GM12891 (cell line): ENCODE results near the gene NINJ2.
"Not testable (repeated sequence)": the region's sequence is repeated elsewhere in the genome, so short reads cannot be mapped to it uniquely, and the experiment has no call there.

Experiments
- DNase-seq: peaks from one replicate; pipeline ENCODE4 v3.0.0; 2011; ENCODE audit warnings: low spot score; ENCODE audit not compliant: insufficient read length
- FAIRE-seq: peaks from 2 replicates; lab custom pipeline; 2011; peaks lifted over from hg19 to GRCh38; lab: Jason Lieb, UNC
- PAX5 ChIP-seq: IDR thresholded peaks from 2 replicates; pipeline ENCODE4 v1.6.1; 2011; ENCODE audit warnings: low read length, moderate library complexity, mild to moderate bottlenecking; ENCODE audit not compliant: insufficient read depth, severe bottlenecking
- POLR2A ChIP-seq: IDR thresholded peaks from 2 replicates; pipeline ENCODE4 v1.6.1; 2011; ENCODE audit warnings: low read depth, low read length, control low read depth
- POLR2AphosphoS5 ChIP-seq: IDR thresholded peaks from 2 replicates; pipeline ENCODE4 v1.6.1; 2011; ENCODE audit warnings: low read depth, low read length, control low read depth
- POU2F2 ChIP-seq: IDR thresholded peaks from 2 replicates; pipeline ENCODE4 v1.6.1; 2011; ENCODE audit warnings: low read depth, mild to moderate bottlenecking, control low read depth, low read length, moderate library complexity
- SPI1 ChIP-seq: IDR thresholded peaks from 2 replicates; pipeline ENCODE4 v1.6.1; 2011; ENCODE audit warnings: low read depth, low read length, control low read depth
- TAF1 ChIP-seq: IDR thresholded peaks from 2 replicates; pipeline ENCODE4 v1.6.1; 2011; ENCODE audit warnings: low read depth, low read length, control low read depth

The NINJ2 gene

GRCh38 chr12:580813-581212 is 82.4 kb downstream of the NINJ2 start:
- DNase-seq: no peak
- TF ChIP-seq PAX5 (no peak), TAF1 (no peak), POU2F2 (no peak), SPI1 (no peak), POLR2A (no peak), POLR2AphosphoS5 (no peak)
- FAIRE-seq: peak; percentile 75

- FAIRE-seq (no peak), DNase-seq (no peak)
- no peak for TF ChIP-seq PAX5
- TF ChIP-seq POLR2A: no peak
- no peak for TF ChIP-seq SPI1
These were observed 83.7 kb downstream of the NINJ2 start for GRCh38 chr12:579420-580110.

- FAIRE-seq: no peak
- TF ChIP-seq TAF1 (no peak), POU2F2 (no peak), POLR2AphosphoS5 (no peak), PAX5 (no peak)
- DNase-seq: no peak
These were observed 84.4 kb downstream of the NINJ2 start for GRCh38 chr12:578748-579419.

- DNase-seq, FAIRE-seq: not testable (repeated sequence)
These were observed 85.1 kb downstream of the NINJ2 start for GRCh38 chr12:577994-578747.

- FAIRE-seq: no peak
- no peak for DNase-seq
- TF ChIP-seq PAX5 (no peak), SPI1 (no peak), TAF1 (no peak), POLR2AphosphoS5 (no peak), POLR2A (no peak), POU2F2 (no peak)
These were observed 86.6 kb downstream of the NINJ2 start for GRCh38 chr12:576615-577110.

GRCh38 chr12:575948-576614 is 87.2 kb downstream of the NINJ2 start:
- TF ChIP-seq PAX5: peak; percentile 38
- TF ChIP-seq SPI1: no peak
- peak; percentile 86 for FAIRE-seq
- DNase-seq: peak; percentile 96

GRCh38 chr12:575129-575502 is 88.1 kb downstream of the NINJ2 start:
- TF ChIP-seq PAX5: no peak
- no peak for TF ChIP-seq SPI1
- TF ChIP-seq POLR2A: no peak
- no peak for TF ChIP-seq POLR2AphosphoS5
- no peak for TF ChIP-seq POU2F2
- TF ChIP-seq TAF1: no peak
- FAIRE-seq (no peak), DNase-seq (no peak)

GRCh38 chr12:574475-575128 is 88.6 kb downstream of the NINJ2 start:
- DNase-seq: no peak
- FAIRE-seq: no peak
- TF ChIP-seq POU2F2 (no peak), POLR2A (no peak), PAX5 (no peak), TAF1 (no peak), SPI1 (no peak), POLR2AphosphoS5 (no peak)

- DNase-seq (no peak), FAIRE-seq (no peak)
- no peak for TF ChIP-seq TAF1
- no peak for TF ChIP-seq POU2F2
- no peak for TF ChIP-seq POLR2A
These were observed 90.0 kb downstream of the NINJ2 start for GRCh38 chr12:573232-573631.

- FAIRE-seq: no peak
- TF ChIP-seq POLR2AphosphoS5: no peak
- TF ChIP-seq TAF1: no peak
- TF ChIP-seq SPI1: no peak
- no peak for TF ChIP-seq POU2F2
- TF ChIP-seq POLR2A: no peak
- TF ChIP-seq PAX5: no peak
- DNase-seq: no peak
These were observed 90.7 kb downstream of the NINJ2 start for GRCh38 chr12:572532-572899.
